K562 (cell line): ENCODE results near the gene FJX1. TPM values are rescaled to one million over a fixed set of nuclear protein-coding genes. Genes with fewer than 3 reads are reported as not detected.

Experiments
- ATAC-seq: fragments of 200-7000 bp; cut with Tn5 transposase; 3 replicates; pipeline ENCODE4 v1.9.1; 2020; ENCODE audit warnings: moderate library complexity
- BruUV-seq: library from RNA; stranded (reverse); fragments of 400-500 nt; replicated peaks from 2 replicates; lab custom pipeline; 2021; lab: Mats Ljungman, UMichigan
- CTCF ChIA-PET: fragments of 300-600 bp; formaldehyde crosslinking; extraction: SDS; loops from one replicate; lab custom pipeline; 2021; ENCODE audit warnings: low intra/inter-chr PET ratio; lab: Yijun Ruan, JAX
- POLR2A ChIA-PET: fragments of 300-600, 350-650 bp; sonication (Branson Sonifier 250); formaldehyde crosslinking; extraction: SDS; loops from one replicate; lab custom pipeline; 2021; ENCODE audit warnings: antibody characterized with exemption, inconsistent platforms; lab: Yijun Ruan, JAX
- DNase-seq, 4 experiments: peaks; one replicate each; pipeline versions ENCODE4 v3.0.0 to v3.0.0-alpha.2; 2011 to 2018; ENCODE audit warnings: low spot score in 3 of 4, mixed read lengths in 3 of 4; ENCODE audit errors: extremely low read depth in 1 of 4
- FAIRE-seq: peaks from 2 replicates; lab custom pipeline; 2011; peaks lifted over from hg19 to GRCh38; lab: Jason Lieb, UNC
- H2AFZ ChIP-seq: 2 replicates; pipeline ENCODE4 v1.6.0; 2011; ENCODE audit warnings: low read depth, low read length, control low read depth, inconsistent platforms
- H3K27ac ChIP-seq: fragments of 200-600 bp; 3 replicates; pipeline ENCODE4 v1.8.0; 2011; ENCODE audit warnings: low read depth, mild to moderate bottlenecking, control low read depth, inconsistent platforms, low read length, moderate library complexity, mixed read lengths; ENCODE audit errors: extremely low read depth
- H3K27me3 ChIP-seq, 2 experiments: fragments of 300-600 bp in 1 of 2; 2 replicates in 1 of 2; 3 replicates in 1 of 2; pipeline versions ENCODE4 v1.6.0 to v1.8.0; 2011; ENCODE audit warnings: inconsistent platforms in 2 of 2, low read length in 2 of 2, mild to moderate bottlenecking in 1 of 2, mixed read lengths in 1 of 2, moderate library complexity in 1 of 2; ENCODE audit not compliant: control insufficient read depth in 2 of 2, insufficient read depth in 2 of 2
- H3K36me3 ChIP-seq: fragments of 300-600 bp; 3 replicates; pipeline ENCODE4 v1.8.0; 2011; ENCODE audit warnings: mild to moderate bottlenecking, low read length, inconsistent platforms; ENCODE audit not compliant: control insufficient read depth, insufficient read depth
- H3K4me1 ChIP-seq, 2 experiments: fragments of 200-600 bp in 1 of 2; replicated peaks in 1 of 2; 2 replicates in 1 of 2; 3 replicates in 1 of 2; pipeline versions ENCODE4 v1.5.1 to v1.8.0; 2011; ENCODE audit warnings: inconsistent platforms in 2 of 2, low read length in 2 of 2, mild to moderate bottlenecking in 1 of 2, mixed read lengths in 1 of 2, moderate library complexity in 1 of 2; ENCODE audit not compliant: control insufficient read depth in 2 of 2, insufficient read depth in 2 of 2
- H3K4me2 ChIP-seq: 2 replicates; pipeline ENCODE4 v1.6.1; 2011; ENCODE audit warnings: low read length, control low read depth, inconsistent platforms, mixed read lengths; ENCODE audit not compliant: insufficient read depth
- H3K4me3 ChIP-seq: fragments of 200-600 bp; sonication (generic), shearing (Covaris generic); 2 replicates; pipeline ENCODE4 v1.5.1; 2016; ENCODE audit warnings: control low read depth, inconsistent platforms
- H3K79me2 ChIP-seq: fragments of 200-600 bp; 3 replicates; pipeline ENCODE4 v1.8.0; 2011; ENCODE audit warnings: low read length, inconsistent platforms; ENCODE audit not compliant: control insufficient read depth, insufficient read depth
- H3K9ac ChIP-seq, 2 experiments: 2 replicates each; pipeline versions ENCODE4 v1.6.0 to v1.6.1; 2011; ENCODE audit warnings: low read depth in 2 of 2, low read length in 2 of 2, control low read depth in 1 of 2, inconsistent platforms in 1 of 2, mild to moderate bottlenecking in 1 of 2, mixed read lengths in 1 of 2; ENCODE audit not compliant: insufficient read depth in 1 of 2
- H3K9me1 ChIP-seq: one replicate; pipeline ENCODE4 v1.6.0; 2011; ENCODE audit warnings: inconsistent platforms, mild to moderate bottlenecking, low read length, moderate library complexity; ENCODE audit not compliant: control insufficient read depth, insufficient read depth
- H3K9me3 ChIP-seq: replicated peaks from 2 replicates; pipeline ENCODE4 v1.5.1; 2011; ENCODE audit warnings: low read depth, low read length, inconsistent platforms; ENCODE audit not compliant: control insufficient read depth, insufficient read depth
- H4K20me1 ChIP-seq: replicated peaks from 2 replicates; pipeline ENCODE4 v1.6.1; 2011; ENCODE audit warnings: low read length, inconsistent platforms, mixed read lengths; ENCODE audit not compliant: control insufficient read depth, insufficient read depth
- DIDO1 ChIP-seq: fragments of 450-650 bp; IDR thresholded peaks from 2 replicates; pipeline ENCODE4 v1.6.1; 2016; ENCODE audit warnings: low read depth, missing biosample characterization, missing genetic modification characterization
- ETV1 ChIP-seq: fragments of 450-650 bp; conservative IDR thresholded peaks from 2 replicates; pipeline ENCODE4 v1.6.1; 2016; ENCODE audit warnings: missing genetic modification characterization, control low read depth, low read depth, missing compliant biosample characterization
- HOXB6 ChIP-seq: fragments of 250-450 bp; sonication (Bioruptor Pico); IDR thresholded peaks from 2 replicates; pipeline ENCODE4 v1.5.1; 2022; ENCODE audit warnings: mild to moderate bottlenecking, borderline replicate concordance
- HSF4 ChIP-seq: fragments of 250-450 bp; sonication (Bioruptor Pico); IDR thresholded peaks from 2 replicates; pipeline ENCODE4 v2.1.2; 2022; ENCODE audit warnings: mild to moderate bottlenecking, moderate library complexity, borderline replicate concordance
- KDM5B ChIP-seq: fragments of 200-600 bp; sonication (generic); IDR thresholded peaks from 2 replicates; pipeline ENCODE4 v1.6.1; 2012; ENCODE audit warnings: low read depth, mild to moderate bottlenecking, moderate library complexity, low read length, control low read depth, inconsistent platforms; ENCODE audit not compliant: insufficient replicate concordance
- MEIS2 ChIP-seq: fragments of 450-650 bp; IDR thresholded peaks from 2 replicates; pipeline ENCODE4 v1.6.1; 2014; ENCODE audit warnings: mild to moderate bottlenecking; ENCODE audit not compliant: partially characterized antibody
- NELFE ChIP-seq: IDR thresholded peaks from 2 replicates; pipeline ENCODE4 v1.6.1; 2011; ENCODE audit warnings: mild to moderate bottlenecking; ENCODE audit not compliant: insufficient read depth, insufficient read length
- RBM17 ChIP-seq: fragments of 200-400 bp; formaldehyde crosslinking; IDR thresholded peaks from 2 replicates; pipeline ENCODE4 v1.6.1; 2017; ENCODE audit warnings: low read depth, mild to moderate bottlenecking, low read length, borderline replicate concordance
- TAF7 ChIP-seq: fragments of 450-650 bp; IDR thresholded peaks from 2 replicates; pipeline ENCODE4 v1.6.1; 2016; ENCODE audit warnings: missing genetic modification characterization, missing compliant biosample characterization
- YY1 ChIP-seq, 3 experiments: IDR thresholded peaks; 2 replicates each; pipeline ENCODE4 v1.6.1; 2011; ENCODE audit warnings: low read length in 2 of 3, mild to moderate bottlenecking in 2 of 3, moderate library complexity in 2 of 3, borderline replicate concordance in 1 of 3, control low read depth in 1 of 3, low read depth in 1 of 3; ENCODE audit not compliant: insufficient read depth in 3 of 3, insufficient replicate concordance in 2 of 3, control insufficient read depth in 1 of 3, insufficient read length in 1 of 3; ENCODE audit errors: extremely low read depth in 1 of 3
- WGBS: fragments of 100-300 bp; shearing (Covaris generic); methylation state at CpG from one replicate; pipeline ENCODE4 v1.1.6; 2016; ENCODE audit warnings: low coverage, mixed read lengths; ENCODE audit not compliant: insufficient coverage; ENCODE audit errors: missing lambda C conversion rate; 5-methylcytosine and 5-hydroxymethylcytosine counted together
- in situ Hi-C: fragments of 300-500 bp; cut with MboI; formaldehyde crosslinking; loops from 4 replicates; pipeline ENCODE4 v1.15.0; 2018; ENCODE audit warnings: inconsistent platforms, mixed read lengths
- intact Hi-C: fragments of 100-400 bp; cut with micrococcal nuclease; formaldehyde crosslinking; loops from 2 replicates; pipeline ENCODE4 v1.14.2; 2022
- polyA plus RNA-seq, 8 experiments: library from polyadenylated mRNA; depleted of rRNA in 4 of 8; stranded (reverse) in 5 of 8; unstranded in 3 of 8; fragments of >200 nt; fragmentation: Nextera tagmentation in 2 of 8; fragmentation: Illumina TruSeq in 1 of 8; extraction: Ambion mirVana in 2 of 8; extraction: Trizol in 1 of 8; gene quantifications; 2 replicates each; pipeline versions ENCODE4 v1.2.1 to v1.2.3, GENCODE V29; 2011 to 2014; ENCODE audit warnings: inconsistent platforms in 1 of 8, missing spikeins in 1 of 8
- total RNA-seq, 7 experiments: library from RNA; depleted of rRNA in 6 of 7; stranded (reverse); fragments of >200 nt in 6 of 7; fragmentation: Illumina TruSeq in 2 of 7; extraction: Trizol in 2 of 7; gene quantifications; 2 replicates each; pipeline versions ENCODE4 v1.2.1 to v1.2.3, GENCODE V29; 2011 to 2021; ENCODE audit warnings: low replicate concordance in 1 of 7
- TF ChIP-seq, protein P1 (sequence below), 2 experiments: IDR thresholded peaks in 1 of 2; conservative IDR thresholded peaks in 1 of 2; 2 replicates each; pipeline ENCODE4 v1.6.1; 2016; ENCODE audit warnings: low read depth in 2 of 2, mild to moderate bottlenecking in 1 of 2, missing compliant biosample characterization in 1 of 2, missing genetic modification characterization in 1 of 2, moderate library complexity in 1 of 2
- TF ChIP-seq, protein P2 (sequence below): sonication (generic); formaldehyde crosslinking; IDR thresholded peaks from 2 replicates; pipeline ENCODE4 v1.8.1; 2023; ENCODE audit warnings: mild to moderate bottlenecking, missing genetic modification reagents, moderate library complexity

FJX1 gene
- total and polyA plus RNA-seq, 9 of the 15 experiments (the other 6 are each of a cell fraction or from before 2014, with no cell fraction given): 0.10 to 2.7 (median 0.72) TPM

DNA sequence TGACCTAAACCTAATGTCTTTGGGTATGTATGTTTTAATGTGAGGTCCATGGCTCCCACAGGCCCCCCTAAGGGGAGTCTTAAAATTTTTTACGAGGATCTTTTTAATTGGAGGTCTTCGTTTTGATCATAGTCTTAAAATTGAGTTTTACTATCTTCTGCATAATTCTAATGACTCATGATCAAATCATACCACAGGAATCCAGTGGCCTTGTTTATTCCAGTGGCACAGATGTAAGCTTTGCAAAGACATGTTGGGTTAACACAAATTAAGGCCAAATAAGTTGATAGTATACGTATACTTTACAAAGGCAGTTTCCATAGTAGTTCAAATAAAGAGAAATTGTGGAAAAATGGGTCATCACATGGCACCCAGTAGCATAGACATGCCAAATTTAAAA lies 33.9 kb upstream of the FJX1 start:
- intact Hi-C loops: no loop called here
- Histone ChIP-seq H3K9me3 (no peaks in the 10 kb centered on the region), H3K27me3 (peaks cover 0 to 4% of the 10 kb centered on the region in 2 experiments; a peak in 1 of 5 replicates), H3K4me1 (peaks cover 0 to 10% of the 10 kb centered on the region in 2 experiments; a peak in 3 of 5 replicates), H3K9me1 (no peaks in the 10 kb centered on the region), H3K4me3 (no peak overlapping the region), H2AFZ (no peak overlapping the region), H3K27ac (no peak overlapping the region), H3K4me2 (no peak overlapping the region), H3K36me3 (no peaks in the 10 kb centered on the region), H3K9ac (no peak overlapping the region), H4K20me1 (no peaks in the 10 kb centered on the region), H3K79me2 (no peaks in the 10 kb centered on the region)
- ChIA-PET CTCF (no interaction called here), POLR2A (no interaction called here)
- 3% methylated on average over 3 of the region's 3 CpGs for WGBS
- TF ChIP-seq, protein P1, sequence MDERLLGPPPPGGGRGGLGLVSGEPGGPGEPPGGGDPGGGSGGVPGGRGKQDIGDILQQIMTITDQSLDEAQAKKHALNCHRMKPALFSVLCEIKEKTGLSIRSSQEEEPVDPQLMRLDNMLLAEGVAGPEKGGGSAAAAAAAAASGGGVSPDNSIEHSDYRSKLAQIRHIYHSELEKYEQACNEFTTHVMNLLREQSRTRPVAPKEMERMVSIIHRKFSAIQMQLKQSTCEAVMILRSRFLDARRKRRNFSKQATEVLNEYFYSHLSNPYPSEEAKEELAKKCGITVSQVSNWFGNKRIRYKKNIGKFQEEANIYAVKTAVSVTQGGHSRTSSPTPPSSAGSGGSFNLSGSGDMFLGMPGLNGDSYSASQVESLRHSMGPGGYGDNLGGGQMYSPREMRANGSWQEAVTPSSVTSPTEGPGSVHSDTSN (CRISPR knock-in tag; IDR thresholded peaks at IDR 0.05; ENCODE audit: low read depth): no peak
- TF ChIP-seq, protein P1 (tag; conservative IDR thresholded peaks at IDR 0.05; ENCODE audit: low read depth): no peak
- TF ChIP-seq, protein P2, sequence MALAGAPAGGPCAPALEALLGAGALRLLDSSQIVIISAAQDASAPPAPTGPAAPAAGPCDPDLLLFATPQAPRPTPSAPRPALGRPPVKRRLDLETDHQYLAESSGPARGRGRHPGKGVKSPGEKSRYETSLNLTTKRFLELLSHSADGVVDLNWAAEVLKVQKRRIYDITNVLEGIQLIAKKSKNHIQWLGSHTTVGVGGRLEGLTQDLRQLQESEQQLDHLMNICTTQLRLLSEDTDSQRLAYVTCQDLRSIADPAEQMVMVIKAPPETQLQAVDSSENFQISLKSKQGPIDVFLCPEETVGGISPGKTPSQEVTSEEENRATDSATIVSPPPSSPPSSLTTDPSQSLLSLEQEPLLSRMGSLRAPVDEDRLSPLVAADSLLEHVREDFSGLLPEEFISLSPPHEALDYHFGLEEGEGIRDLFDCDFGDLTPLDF (CRISPR knock-in tag): no peak
- TF ChIP-seq ETV1 (tag): no peak
- no peak for TF ChIP-seq RBM17
- no peak for TF ChIP-seq TAF7
- TF ChIP-seq YY1 (IDR thresholded peaks at IDR 0.05; ENCODE audit: borderline replicate concordance in 1 of 3, control insufficient read depth in 1 of 3, extremely low read depth in 1 of 3, insufficient read depth in 3 of 3, insufficient read length in 1 of 3, insufficient replicate concordance in 2 of 3, low read depth in 1 of 3, low read length in 2 of 3): no peak
- no peak for TF ChIP-seq KDM5B
- TF ChIP-seq HSF4 (CRISPR knock-in tag): no peak
- no peak for TF ChIP-seq NELFE
- TF ChIP-seq HOXB6 (CRISPR knock-in tag): no peak
- no peak for TF ChIP-seq DIDO1 (tag)
- TF ChIP-seq MEIS2: no peak
- in situ Hi-C loops: no loop called here
- ATAC-seq (no peak), DNase-seq (no peak), FAIRE-seq (no peak)
- no TSS peak for BruUV-seq
